ENCODE results near the gene HIVEP3.

Gene HIVEP3

GRCh38 chr1:41608211-41608610 lies 310.5 kb downstream of the HIVEP3 start:
- no peaks in the 10 kb centered on the region for H3K27me3 Mint-ChIP-seq
- H3K27ac Mint-ChIP-seq = no peak overlapping the region
- H3K9me3 Mint-ChIP-seq = peaks cover 0 to 2% of the 10 kb centered on the region in 2 donors
- no peak overlapping the region for H3K4me3 Mint-ChIP-seq
- DNase-seq = no peak
- ATAC-seq (replicated peaks) = no peak
- H3K36me3 Mint-ChIP-seq = peaks cover 58 to 67% of the 10 kb centered on the region in 2 donors
- H3K4me1 Mint-ChIP-seq = peaks cover 33 to 54% of the 10 kb centered on the region in 2 donors

GRCh38 chr1:41607808-41608207 lies 310.9 kb downstream of the HIVEP3 start:
- Mint-ChIP-seq H3K27me3 (no peaks in the 10 kb centered on the region), H3K36me3 (peaks cover 58 to 68% of the 10 kb centered on the region in 2 donors), H3K4me1 (peaks cover 33 to 54% of the 10 kb centered on the region in 2 donors), H3K9me3 (peaks cover 0 to 2% of the 10 kb centered on the region in 2 donors), H3K27ac (peak overlapping the region; percentile 37), H3K4me3 (no peak overlapping the region)
- DNase-seq (no peak), ATAC-seq (replicated peaks) (no peak)

DNA sequence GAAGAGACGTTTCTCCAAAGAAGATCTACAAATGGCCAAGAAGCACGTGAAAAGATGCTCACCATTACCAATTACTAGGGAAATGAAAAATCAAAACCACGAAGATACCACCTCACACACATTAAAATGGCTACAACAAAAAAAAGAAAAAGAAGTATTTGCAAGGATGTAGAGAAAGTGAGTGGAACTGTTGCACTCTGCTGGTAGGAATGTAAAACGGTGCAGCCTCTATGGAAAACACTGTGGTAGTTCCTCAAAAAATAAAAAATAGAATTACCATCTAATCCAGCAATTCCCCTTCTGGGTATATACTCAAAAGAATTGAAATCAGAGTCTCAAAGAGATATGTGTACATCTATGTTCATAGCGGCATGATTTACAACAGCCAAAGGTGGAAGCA lies 318.8 kb downstream of the HIVEP3 start:
- no peaks in the 10 kb centered on the region for H3K27me3 Mint-ChIP-seq
- no peak overlapping the region for H3K4me3 Mint-ChIP-seq
- DNase-seq (no peak), ATAC-seq (replicated peaks) (no peak)
- peaks cover 14 to 45% of the 10 kb centered on the region in 2 donors for H3K4me1 Mint-ChIP-seq
- H3K27ac Mint-ChIP-seq = no peak overlapping the region
- H3K36me3 Mint-ChIP-seq = peaks cover 33 to 64% of the 10 kb centered on the region in 2 donors
- H3K9me3 Mint-ChIP-seq = peaks cover 0 to 8% of the 10 kb centered on the region in 2 donors

GRCh38 chr1:41598325-41598724 lies 320.4 kb downstream of the HIVEP3 start:
- DNase-seq = no peak
- Mint-ChIP-seq H3K4me1 (peaks cover 16 to 51% of the 10 kb centered on the region in 2 donors), H3K27ac (no peak overlapping the region)

GRCh38 chr1:41592451-41593125 lies 326.1 kb downstream of the HIVEP3 start:
- ATAC-seq (replicated peaks) (no peak), DNase-seq (no peak)
- Mint-ChIP-seq H3K9me3 (peaks cover 1 to 5% of the 10 kb centered on the region in 2 donors), H3K4me3 (no peak overlapping the region), H3K36me3 (peaks cover 52 to 71% of the 10 kb centered on the region in 2 donors), H3K27me3 (no peaks in the 10 kb centered on the region), H3K4me1 (peaks cover 20 to 24% of the 10 kb centered on the region in 2 donors), H3K27ac (no peak overlapping the region)

More at GRCh38 chr1:41598325-41598724, 320.4 kb downstream of the HIVEP3 start:
- Mint-ChIP-seq H3K36me3 (peaks cover 26 to 54% of the 10 kb centered on the region in 2 donors), H3K27me3 (no peaks in the 10 kb centered on the region), H3K4me3 (no peak overlapping the region), H3K9me3 (peaks cover 0 to 8% of the 10 kb centered on the region in 2 donors)
- ATAC-seq (replicated peaks) = no peak

DNA sequence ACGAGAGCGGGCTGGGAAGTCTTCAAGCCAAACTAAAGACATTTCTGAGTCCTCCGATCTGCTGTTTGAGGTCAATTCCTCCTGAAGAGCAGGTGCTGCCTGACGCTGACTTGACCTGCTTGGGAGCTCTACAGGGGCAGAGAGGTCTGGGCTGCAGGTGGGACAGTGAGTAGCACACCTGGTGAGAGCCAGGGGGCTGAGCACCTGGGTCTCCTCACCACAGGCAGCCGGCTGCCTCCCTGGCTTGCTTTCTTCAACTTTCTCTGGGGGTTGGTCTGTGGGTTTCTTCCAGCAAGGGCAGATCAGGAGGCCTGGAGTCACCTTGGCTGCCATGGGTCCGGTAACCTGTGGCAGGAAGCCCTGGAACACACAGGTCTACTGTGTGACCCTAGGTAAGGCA lies 326.8 kb downstream of the HIVEP3 start:
- H3K27me3 Mint-ChIP-seq = no peaks in the 10 kb centered on the region
- ATAC-seq (replicated peaks) = no peak
- peaks cover 56 to 73% of the 10 kb centered on the region in 2 donors for H3K36me3 Mint-ChIP-seq
- no peak overlapping the region for H3K4me3 Mint-ChIP-seq
- no peak for DNase-seq
- H3K9me3 Mint-ChIP-seq = peaks cover 1 to 5% of the 10 kb centered on the region in 2 donors
- H3K27ac Mint-ChIP-seq = no peak overlapping the region
- H3K4me1 Mint-ChIP-seq = peaks cover 18 to 21% of the 10 kb centered on the region in 2 donors

DNA sequence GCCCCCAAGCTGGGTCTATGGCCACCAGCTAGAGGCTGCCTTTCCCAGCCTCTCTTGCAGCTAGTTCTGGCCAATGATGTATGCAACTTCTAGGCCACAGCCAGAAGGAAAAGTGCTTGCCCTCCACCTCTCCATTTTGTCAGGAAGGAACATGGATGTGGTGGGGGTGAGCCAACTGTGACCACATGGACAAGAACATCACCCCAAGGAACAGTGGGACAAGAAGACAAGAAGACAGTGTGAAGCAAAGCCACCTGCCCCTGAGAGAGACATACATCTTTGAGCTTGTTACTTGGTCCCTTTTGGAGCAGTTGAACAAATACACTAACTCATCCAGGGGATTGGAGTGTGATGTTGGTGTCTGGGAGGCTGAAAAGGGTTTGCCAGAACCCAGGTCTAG lies 328.4 kb downstream of the HIVEP3 start:
- no peak for ATAC-seq (replicated peaks)
- Mint-ChIP-seq H3K4me1 (peaks cover 10 to 14% of the 10 kb centered on the region in 2 donors), H3K9me3 (peaks cover 1 to 5% of the 10 kb centered on the region in 2 donors), H3K27me3 (no peaks in the 10 kb centered on the region), H3K36me3 (peaks cover 64 to 77% of the 10 kb centered on the region in 2 donors), H3K27ac (no peak overlapping the region), H3K4me3 (no peak overlapping the region)
- DNase-seq = no peak

- no peaks in the 10 kb centered on the region for H3K27me3 Mint-ChIP-seq
- peaks cover 67 to 80% of the 10 kb centered on the region in 2 donors for H3K36me3 Mint-ChIP-seq
- no peak overlapping the region for H3K4me3 Mint-ChIP-seq
- H3K27ac Mint-ChIP-seq = no peak overlapping the region
- H3K4me1 Mint-ChIP-seq = peaks cover 1 to 11% of the 10 kb centered on the region in 2 donors
- peaks cover 1 to 5% of the 10 kb centered on the region in 2 donors for H3K9me3 Mint-ChIP-seq
- DNase-seq (no peak), ATAC-seq (replicated peaks) (no peak)
Measured at GRCh38 chr1:41589395-41589794, 329.3 kb downstream of the HIVEP3 start.

DNA sequence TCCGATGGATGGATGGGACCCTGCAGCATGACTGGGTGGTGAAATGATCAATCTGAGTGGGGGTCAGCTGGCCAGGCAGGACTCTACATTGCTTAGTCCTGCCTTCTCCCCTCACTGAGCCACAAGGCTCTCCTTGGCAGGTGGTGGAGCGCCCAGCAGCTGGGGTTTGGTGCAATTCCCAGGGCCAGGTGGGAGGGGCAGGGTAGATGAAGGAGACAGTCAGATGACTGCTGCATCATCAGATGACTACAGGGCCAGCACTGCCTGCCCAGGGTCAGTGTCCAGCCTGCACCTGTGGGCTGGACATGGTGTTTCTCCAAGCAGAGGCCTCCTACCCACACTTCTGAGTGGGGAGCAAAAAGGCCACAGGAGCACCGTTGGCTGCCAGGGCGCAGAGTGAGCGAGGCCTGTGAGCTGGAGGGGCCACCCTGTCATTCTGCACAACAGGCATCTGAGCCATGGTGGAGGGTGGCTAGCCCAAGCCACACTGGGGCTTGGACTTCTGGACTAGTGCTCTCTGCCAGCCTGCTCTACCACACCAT lies 330.3 kb downstream of the HIVEP3 start:
- Mint-ChIP-seq H3K9me3 (peaks cover 1 to 5% of the 10 kb centered on the region in 2 donors), H3K27me3 (no peaks in the 10 kb centered on the region), H3K4me1 (peaks cover 0 to 11% of the 10 kb centered on the region in 2 donors), H3K36me3 (peaks cover 77 to 89% of the 10 kb centered on the region in 2 donors), H3K27ac (no peak overlapping the region), H3K4me3 (no peak overlapping the region)
- DNase-seq (no peak), ATAC-seq (replicated peaks) (no peak)

- Mint-ChIP-seq H3K4me1 (peaks cover 0 to 11% of the 10 kb centered on the region in 2 donors), H3K27ac (no peak overlapping the region)
- ATAC-seq (replicated peaks) = no peak
Measured at GRCh38 chr1:41587791-41588190, 330.9 kb downstream of the HIVEP3 start.

DNA sequence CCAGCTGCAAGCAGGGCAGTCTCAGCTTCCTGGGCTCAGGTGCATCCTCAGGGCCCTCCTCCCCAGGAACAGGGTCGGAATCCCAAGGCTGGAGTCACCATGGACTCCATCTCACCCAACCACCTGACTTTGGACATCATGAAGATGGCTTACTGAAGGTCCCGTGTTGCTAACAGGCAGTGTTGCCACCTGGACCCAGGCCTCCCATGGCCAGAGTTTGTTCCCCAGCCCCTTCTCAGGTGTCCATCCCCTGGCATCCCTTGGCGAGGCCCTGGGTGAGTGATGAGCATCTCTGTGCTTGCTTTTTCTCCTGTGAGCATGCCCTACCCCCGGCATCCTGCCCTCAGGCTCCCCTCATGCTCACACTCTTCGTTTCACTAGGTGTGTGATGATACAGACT lies 332.5 kb downstream of the HIVEP3 start:
- Mint-ChIP-seq H3K9me3 (peaks cover 1 to 5% of the 10 kb centered on the region in 2 donors), H3K27me3 (no peaks in the 10 kb centered on the region), H3K27ac (no peak overlapping the region), H3K4me1 (peaks cover 0 to 10% of the 10 kb centered on the region in 2 donors), H3K4me3 (no peak overlapping the region), H3K36me3 (peaks cover 84 to 93% of the 10 kb centered on the region in 2 donors)
- no peak for ATAC-seq (replicated peaks)
- no peak for DNase-seq

More at GRCh38 chr1:41587791-41588190, 330.9 kb downstream of the HIVEP3 start:
- Mint-ChIP-seq H3K27me3 (no peaks in the 10 kb centered on the region), H3K36me3 (peaks cover 80 to 90% of the 10 kb centered on the region in 2 donors), H3K4me3 (no peak overlapping the region), H3K9me3 (peaks cover 1 to 5% of the 10 kb centered on the region in 2 donors)
- no peak for DNase-seq

DNA sequence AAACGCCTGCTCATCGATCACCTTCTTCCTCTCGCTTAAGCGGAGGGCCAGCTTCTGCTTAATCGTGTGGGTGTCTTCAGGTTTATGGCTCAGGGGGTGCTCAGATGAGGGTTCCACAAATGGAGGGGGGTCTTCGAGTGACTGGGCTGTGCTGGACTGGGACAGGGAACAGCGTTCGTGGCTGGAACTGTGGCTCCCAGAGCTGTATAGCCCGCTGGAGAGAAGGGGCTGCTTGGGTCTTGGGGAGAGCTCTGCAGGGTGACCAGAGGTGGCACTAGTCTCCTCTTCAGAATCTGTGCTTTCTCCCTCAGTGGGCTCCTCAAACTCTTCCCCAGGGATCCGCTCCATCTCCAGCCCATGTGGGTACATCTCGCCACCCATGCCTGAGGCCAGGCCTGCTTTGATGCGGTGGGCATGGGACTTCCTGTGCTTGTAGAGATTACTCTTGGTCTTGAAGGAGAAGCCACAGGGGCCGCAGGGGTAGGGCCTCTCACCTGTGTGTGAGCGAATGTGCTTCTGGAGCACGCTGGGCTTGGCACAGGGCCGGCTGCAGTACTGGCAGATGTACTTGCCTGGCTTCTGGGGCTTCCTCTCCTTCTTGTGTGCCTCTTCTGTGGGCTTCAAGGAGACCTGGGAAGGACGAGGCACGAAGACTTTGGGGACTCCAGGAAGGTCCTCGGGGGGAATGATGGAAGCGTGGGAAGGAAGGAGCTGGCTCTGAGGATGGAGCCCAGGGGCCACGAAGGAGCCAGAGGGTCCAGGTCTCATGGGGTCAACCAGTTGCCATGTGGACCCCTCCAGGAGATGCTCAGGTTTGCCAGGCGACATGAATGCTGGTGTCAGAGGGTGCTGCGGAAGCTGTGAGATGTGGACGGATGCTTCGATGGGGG lies 334.8 kb downstream of the HIVEP3 start:
- Mint-ChIP-seq H3K4me3 (no peak overlapping the region), H3K36me3 (peaks cover 89 to 96% of the 10 kb centered on the region in 2 donors), H3K27me3 (no peaks in the 10 kb centered on the region), H3K4me1 (peaks cover 9 to 16% of the 10 kb centered on the region in 2 donors), H3K9me3 (peaks cover 0 to 2% of the 10 kb centered on the region in 2 donors), H3K27ac (peak overlapping the region; percentile 77)
- DNase-seq (no peak), ATAC-seq (replicated peaks) (no peak)

GRCh38 chr1:41582851-41583657 lies 335.7 kb downstream of the HIVEP3 start:
- ATAC-seq (replicated peaks) = no peak
- Mint-ChIP-seq H3K4me3 (no peak overlapping the region), H3K36me3 (peaks cover 86 to 93% of the 10 kb centered on the region in 2 donors), H3K9me3 (peaks cover 0 to 2% of the 10 kb centered on the region in 2 donors), H3K27me3 (no peaks in the 10 kb centered on the region), H3K4me1 (peaks cover 14 to 19% of the 10 kb centered on the region in 2 donors), H3K27ac (no peak overlapping the region)
- no peak for DNase-seq

Measured in stimulated activated naive B cell treated with anti-CD40 and anti-IgM and Interleukin-4, amounts not matched to agents 10 μg/mL and 1 μg/mL and 100 μg/mL, for 72 hours (primary cell).